GM23338 (cell line): Measurements from ENCODE around the gene PDE1A. TPM values are rescaled to one million over a fixed set of nuclear protein-coding genes. Genes with fewer than 3 reads are reported as not detected.

Experiments used
- ATAC-seq: fragments of 200-7000 bp; cut with Tn5 transposase; 3 replicates; pipeline ENCODE4 v1.9.1; 2020
- DNase-seq: peaks from one replicate; pipeline ENCODE4 v3.0.0-alpha.2; 2015; ENCODE audit warnings: low spot score
- H2AFZ ChIP-seq: fragments of 200-600 bp; sonication (generic); 2 replicates; pipeline ENCODE4 v1.8.0; 2016; ENCODE audit warnings: antibody characterized with exemption, mild to moderate bottlenecking, moderate library complexity
- H3F3A ChIP-seq: fragments of 200-600 bp; sonication (generic); replicated peaks from 2 replicates; pipeline ENCODE4 v1.8.0; 2017; ENCODE audit warnings: antibody characterized with exemption, mixed run types, low read depth
- H3K27ac ChIP-seq: fragments of 200-600 bp; sonication (generic); 2 replicates; pipeline ENCODE4 v1.6.1; 2016; ENCODE audit warnings: low read depth
- H3K27me3 ChIP-seq: fragments of 200-600 bp; sonication (generic); 2 replicates; pipeline ENCODE4 v1.8.0; 2016; ENCODE audit warnings: mild to moderate bottlenecking, mixed run types, moderate library complexity; ENCODE audit not compliant: insufficient read depth
- H3K36me3 ChIP-seq: fragments of 200-600 bp; sonication (generic); 2 replicates; pipeline ENCODE4 v1.8.0; 2016; ENCODE audit warnings: mild to moderate bottlenecking; ENCODE audit not compliant: insufficient read depth
- H3K4me1 ChIP-seq: fragments of 200-600 bp; sonication (generic); 2 replicates; pipeline ENCODE4 v1.8.0; 2016; ENCODE audit warnings: mild to moderate bottlenecking, moderate library complexity; ENCODE audit not compliant: insufficient read depth
- H3K4me2 ChIP-seq: fragments of 200-600 bp; sonication (generic); 2 replicates; pipeline ENCODE4 v1.7.1; 2017; ENCODE audit warnings: mixed run types
- H3K4me3 ChIP-seq: fragments of 200-600 bp; sonication (generic); 2 replicates; pipeline ENCODE4 v1.6.1; 2016; ENCODE audit warnings: mixed run types
- H3K79me2 ChIP-seq: fragments of 200-600 bp; sonication (generic); replicated peaks from 2 replicates; pipeline ENCODE4 v1.8.0; 2017; ENCODE audit warnings: mild to moderate bottlenecking; ENCODE audit not compliant: insufficient read depth
- H3K9me2 ChIP-seq: fragments of 200-600 bp; sonication (generic); 2 replicates; pipeline ENCODE4 v1.8.0; 2017; ENCODE audit not compliant: insufficient read depth
- H4K20me1 ChIP-seq: fragments of 200-600 bp; sonication (generic); replicated peaks from 2 replicates; pipeline ENCODE4 v1.8.0; 2017; ENCODE audit warnings: mild to moderate bottlenecking; ENCODE audit not compliant: insufficient read depth
- H3K27ac Mint-ChIP-seq: 2 replicates; pipeline ENCODE4 v1.8.0; 2020; ENCODE audit warnings: inconsistent platforms, mild to moderate bottlenecking, moderate library complexity, mixed read lengths
- H3K27me3 Mint-ChIP-seq: 3 replicates; pipeline ENCODE4 v1.8.0; 2022; ENCODE audit warnings: low read depth, mild to moderate bottlenecking, moderate library complexity, mixed read lengths, inconsistent platforms; ENCODE audit not compliant: insufficient read depth, poor library complexity
- H3K36me3 Mint-ChIP-seq: 3 replicates; pipeline ENCODE4 v1.8.0; 2021; ENCODE audit warnings: low read depth, mild to moderate bottlenecking, inconsistent platforms, moderate library complexity, mixed read lengths
- H3K4me1 Mint-ChIP-seq: 3 replicates; pipeline ENCODE4 v1.8.0; 2020; ENCODE audit warnings: mild to moderate bottlenecking, inconsistent platforms, mixed read lengths
- H3K4me3 Mint-ChIP-seq: 3 replicates; pipeline ENCODE4 v1.8.0; 2021; ENCODE audit warnings: moderate library complexity, mild to moderate bottlenecking, inconsistent platforms, mixed read lengths
- H3K9me3 Mint-ChIP-seq: 3 replicates; pipeline ENCODE4 v1.8.0; 2020; ENCODE audit warnings: moderate library complexity, mild to moderate bottlenecking, inconsistent platforms, mixed read lengths
- CREB1 ChIP-seq: fragments of 250-450 bp; sonication (Bioruptor Pico); IDR thresholded peaks from 2 replicates; pipeline ENCODE4 v1.5.0; 2020; ENCODE audit warnings: low read depth, mild to moderate bottlenecking, moderate library complexity
- ETS1 ChIP-seq: IDR thresholded peaks from 2 replicates; pipeline ENCODE4 v1.6.1; 2016; ENCODE audit warnings: antibody characterized with exemption
- EZH2phosphoT487 ChIP-seq: fragments of 200-600 bp; sonication (generic); IDR thresholded peaks from one replicate; pipeline ENCODE4 v1.8.1; 2018; ENCODE audit warnings: antibody characterized with exemption; ENCODE audit not compliant: unreplicated experiment
- NANOG ChIP-seq: IDR thresholded peaks from 2 replicates; pipeline ENCODE4 v1.6.1; 2016; ENCODE audit warnings: antibody characterized with exemption, borderline replicate concordance
- POLR2AphosphoS5 ChIP-seq: IDR thresholded peaks from 2 replicates; pipeline ENCODE4 v1.6.1; 2016; ENCODE audit warnings: antibody characterized with exemption, low read depth
- REST ChIP-seq: IDR thresholded peaks from one replicate; pipeline ENCODE4 v1.6.1; 2018; ENCODE audit warnings: antibody characterized with exemption; ENCODE audit not compliant: unreplicated experiment
- ZNF114 ChIP-seq: fragments of 250-450 bp; sonication (Bioruptor Pico); IDR thresholded peaks from 2 replicates; pipeline ENCODE4 v1.5.0; 2020; ENCODE audit warnings: mild to moderate bottlenecking, moderate library complexity
- ZNF462 ChIP-seq: fragments of 250-450 bp; sonication (Bioruptor Pico); IDR thresholded peaks from 2 replicates; pipeline ENCODE4 v1.5.0; 2020; ENCODE audit warnings: mild to moderate bottlenecking, moderate library complexity
- polyA plus RNA-seq: library from polyadenylated mRNA; unstranded; fragments of >200 nt; fragmentation: Nextera tagmentation; extraction: Ambion mirVana; gene quantifications from 2 replicates; pipeline ENCODE4 v1.2.1, GENCODE V29; 2016
- total RNA-seq: library from RNA; depleted of rRNA; stranded (reverse); fragments of >200 nt; shearing (Covaris generic); gene quantifications from 2 replicates; pipeline ENCODE4 v1.2.3, GENCODE V29; 2014

The PDE1A gene
- total and polyA plus RNA-seq, 2 experiments from 2014 or later = 0.28 to 0.31 TPM

- no peak overlapping the region for H3K27ac Mint-ChIP-seq
- H3K4me1 ChIP-seq = no peaks in the 10 kb centered on the region
- H3K4me3 Mint-ChIP-seq = no peak overlapping the region
- no peaks in the 10 kb centered on the region for H4K20me1 ChIP-seq
- H3K79me2 ChIP-seq = no peaks in the 10 kb centered on the region
- no peak overlapping the region for H3K4me2 ChIP-seq
- DNase-seq (no peak), ATAC-seq (no peak)
- H3K9me3 Mint-ChIP-seq = peaks cover 34% of the 10 kb centered on the region
- no peaks in the 10 kb centered on the region for H3K9me2 ChIP-seq
- H3K36me3 Mint-ChIP-seq = peaks cover 17% of the 10 kb centered on the region
- no peaks in the 10 kb centered on the region for H3K27me3 ChIP-seq
- H3K36me3 ChIP-seq = peaks cover 3% of the 10 kb centered on the region; the same call in 1 of the 2 replicates
- no peak overlapping the region for H3K4me3 ChIP-seq
- H3K4me1 Mint-ChIP-seq = no peaks in the 10 kb centered on the region
- no peak for TF ChIP-seq NANOG
- no peak for TF ChIP-seq EZH2phosphoT487
- TF ChIP-seq ZNF462 (CRISPR knock-in tag) = no peak
- no peak overlapping the region for H3K27ac ChIP-seq
- no peak overlapping the region for H2AFZ ChIP-seq
- H3F3A ChIP-seq = no peaks in the 10 kb centered on the region
- peaks cover 6% of the 10 kb centered on the region for H3K27me3 Mint-ChIP-seq
Observed at GRCh38 chr2:182375862-182376261, 51.0 kb downstream of the PDE1A start.

GRCh38 chr2:182372661-182373060 is 54.2 kb downstream of the PDE1A start:
- H3K27me3 Mint-ChIP-seq = peaks cover 4% of the 10 kb centered on the region
- ATAC-seq (no peak), DNase-seq (no peak)
- no peaks in the 10 kb centered on the region for H3K27me3 ChIP-seq
- no peak overlapping the region for H3K4me2 ChIP-seq
- peaks cover 17% of the 10 kb centered on the region for H3K36me3 Mint-ChIP-seq
- H3K27ac ChIP-seq = no peak overlapping the region
- no peaks in the 10 kb centered on the region for H3K9me2 ChIP-seq
- H3K4me1 ChIP-seq = no peaks in the 10 kb centered on the region
- no peak overlapping the region for H2AFZ ChIP-seq
- H3K27ac Mint-ChIP-seq = no peak overlapping the region
- H3K36me3 ChIP-seq = peaks cover 3% of the 10 kb centered on the region; the same call in 1 of the 2 replicates
- no peaks in the 10 kb centered on the region for H3K79me2 ChIP-seq
- H3K9me3 Mint-ChIP-seq = peaks cover 29% of the 10 kb centered on the region
- no peak overlapping the region for H3K4me3 Mint-ChIP-seq
- H3K4me3 ChIP-seq = no peak overlapping the region
- no peaks in the 10 kb centered on the region for H3F3A ChIP-seq
- no peaks in the 10 kb centered on the region for H3K4me1 Mint-ChIP-seq
- H4K20me1 ChIP-seq = no peaks in the 10 kb centered on the region
- no peak for TF ChIP-seq NANOG
- no peak for TF ChIP-seq POLR2AphosphoS5
- TF ChIP-seq ZNF114 = no peak
- TF ChIP-seq CREB1 (CRISPR knock-in tag) = no peak
- no peak for TF ChIP-seq REST
- no peak for TF ChIP-seq ETS1
